Ishikawa (cell line): ENCODE results near the gene ADISSP.
A peak's percentile ranks its signal among the peaks of the same experiment; 100 is the strongest.

ENCODE experiments used
- CEBPB ChIP-seq: IDR thresholded peaks from 2 replicates; pipeline ENCODE4 v1.6.1; 2012
- CREB1 ChIP-seq: IDR thresholded peaks from 2 replicates; pipeline ENCODE4 v1.6.1; 2012; ENCODE audit warnings: low read depth
- EGR1 ChIP-seq: IDR thresholded peaks from 2 replicates; pipeline ENCODE4 v1.6.1; 2012
- EP300 ChIP-seq: IDR thresholded peaks from 2 replicates; pipeline ENCODE4 v1.6.1; 2012; ENCODE audit warnings: borderline replicate concordance
- FOXM1 ChIP-seq: IDR thresholded peaks from 2 replicates; pipeline ENCODE4 v1.6.1; 2012; ENCODE audit warnings: low read depth, borderline replicate concordance
- MAX ChIP-seq: IDR thresholded peaks from 2 replicates; pipeline ENCODE4 v1.6.1; 2012
- NFIC ChIP-seq: IDR thresholded peaks from 2 replicates; pipeline ENCODE4 v1.6.1; 2012
- RAD21 ChIP-seq: IDR thresholded peaks from 2 replicates; pipeline ENCODE4 v1.6.1; 2012; ENCODE audit warnings: low read depth
- TAF1 ChIP-seq: IDR thresholded peaks from 2 replicates; pipeline ENCODE4 v1.6.1; 2012; ENCODE audit warnings: low read depth, mild to moderate bottlenecking
- TCF12 ChIP-seq: IDR thresholded peaks from 2 replicates; pipeline ENCODE4 v1.6.1; 2012; ENCODE audit warnings: low read depth
- TEAD4 ChIP-seq: IDR thresholded peaks from 2 replicates; pipeline ENCODE4 v1.6.1; 2012
- YY1 ChIP-seq: IDR thresholded peaks from 2 replicates; pipeline ENCODE4 v1.6.1; 2012; ENCODE audit warnings: low read depth
- ZBTB7A ChIP-seq: IDR thresholded peaks from 2 replicates; pipeline ENCODE4 v1.6.1; 2012; ENCODE audit warnings: low read depth
- TF ChIP-seq, protein P1 (sequence below): IDR thresholded peaks from 2 replicates; pipeline ENCODE4 v1.6.1; 2012
- TF ChIP-seq, protein P2 (sequence below): IDR thresholded peaks from 2 replicates; pipeline ENCODE4 v1.6.1; 2012; ENCODE audit warnings: low read depth, mild to moderate bottlenecking

The ADISSP gene

DNA sequence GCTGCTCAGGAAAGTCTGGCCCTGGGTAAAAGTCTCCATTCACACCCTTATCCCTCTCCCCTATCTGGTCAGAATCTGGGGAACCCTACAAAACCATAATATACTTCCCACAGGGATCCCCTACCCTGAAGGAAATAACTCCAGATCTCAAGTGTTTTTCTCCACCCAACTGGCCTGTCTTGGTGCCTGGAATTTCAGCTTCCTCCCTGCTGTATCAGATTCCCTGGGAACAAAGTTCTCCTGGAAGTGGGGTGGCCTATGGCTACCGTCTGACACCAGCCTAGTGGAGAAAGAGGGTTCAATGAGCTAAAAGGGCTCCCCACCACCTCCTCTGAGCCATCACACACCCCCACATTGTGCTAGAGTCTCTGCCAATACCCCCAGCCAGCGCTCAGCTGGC lies 20.1 kb downstream of the ADISSP start:
- no peak for TF ChIP-seq EP300

GRCh38 chr20:3745686-3746173 lies 21.8 kb downstream of the ADISSP start:
- TF ChIP-seq NFIC (no peak), TEAD4 (no peak), CEBPB (no peak), EP300 (no peak), CREB1 (no peak), EGR1 (no peak), TCF12 (no peak)

DNA sequence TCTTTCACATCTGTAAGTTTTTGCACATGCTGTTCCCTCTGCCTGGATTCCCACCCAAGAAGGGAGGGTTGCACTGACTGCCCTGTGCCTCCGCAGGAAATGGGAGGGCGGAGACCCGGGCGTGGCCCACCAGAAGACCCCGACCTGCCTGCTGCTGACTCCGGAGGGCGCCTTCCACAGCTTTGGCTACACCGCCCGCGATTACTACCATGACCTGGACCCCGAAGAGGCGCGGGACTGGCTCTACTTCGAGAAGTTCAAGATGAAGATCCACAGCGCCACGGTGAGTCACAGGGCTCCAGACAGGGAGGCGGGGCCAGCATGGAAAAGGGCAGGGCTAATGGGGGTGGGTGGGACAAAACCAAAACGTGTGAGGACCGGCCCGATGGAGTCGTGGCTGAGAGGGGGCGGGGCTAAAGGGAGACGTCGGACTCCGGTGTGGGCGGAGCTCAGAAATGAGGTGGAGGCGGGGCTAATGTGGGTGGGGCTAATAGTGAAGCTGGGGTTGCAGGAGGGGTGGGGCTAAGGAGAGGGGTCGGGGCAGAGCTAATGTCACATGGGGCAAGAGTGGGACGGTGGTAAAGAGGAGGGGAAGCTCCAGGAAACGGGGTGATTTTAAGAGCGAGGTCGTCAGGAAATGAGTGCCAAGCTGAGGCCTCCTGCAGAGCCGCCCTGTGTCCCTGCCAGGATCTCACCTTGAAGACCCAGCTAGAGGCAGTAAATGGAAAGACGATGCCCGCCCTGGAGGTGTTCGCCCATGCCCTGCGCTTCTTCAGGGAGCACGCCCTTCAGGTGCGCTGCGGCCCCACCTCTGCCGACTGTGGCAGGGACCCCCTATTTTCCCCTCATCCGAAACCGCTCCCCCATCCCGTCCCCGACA lies 22.5 kb downstream of the ADISSP start:
- TF ChIP-seq CREB1: no peak
- TF ChIP-seq, protein P1, sequence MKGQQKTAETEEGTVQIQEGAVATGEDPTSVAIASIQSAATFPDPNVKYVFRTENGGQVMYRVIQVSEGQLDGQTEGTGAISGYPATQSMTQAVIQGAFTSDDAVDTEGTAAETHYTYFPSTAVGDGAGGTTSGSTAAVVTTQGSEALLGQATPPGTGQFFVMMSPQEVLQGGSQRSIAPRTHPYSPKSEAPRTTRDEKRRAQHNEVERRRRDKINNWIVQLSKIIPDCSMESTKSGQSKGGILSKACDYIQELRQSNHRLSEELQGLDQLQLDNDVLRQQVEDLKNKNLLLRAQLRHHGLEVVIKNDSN: peak; percentile 66
- TF ChIP-seq ZBTB7A: peak; percentile 23
- TF ChIP-seq FOXM1: no peak
- TF ChIP-seq YY1: 0 out of 2 replicates have a peak, but pooled peaks have one; percentile 16
- TF ChIP-seq TCF12: no peak
- peak; percentile 50; the same call in 1 of the 2 replicates for TF ChIP-seq MAX
- 0 out of 2 replicates have a peak, but pooled peaks have one; percentile 17 for TF ChIP-seq RAD21
- TF ChIP-seq TAF1: no peak; the same call in 1 of the 2 replicates

- TF ChIP-seq RAD21: no peak
- no peak for TF ChIP-seq TAF1
- TF ChIP-seq, protein P1: no peak
Measured at GRCh38 chr20:3744037-3744436, 23.5 kb downstream of the ADISSP start.

DNA sequence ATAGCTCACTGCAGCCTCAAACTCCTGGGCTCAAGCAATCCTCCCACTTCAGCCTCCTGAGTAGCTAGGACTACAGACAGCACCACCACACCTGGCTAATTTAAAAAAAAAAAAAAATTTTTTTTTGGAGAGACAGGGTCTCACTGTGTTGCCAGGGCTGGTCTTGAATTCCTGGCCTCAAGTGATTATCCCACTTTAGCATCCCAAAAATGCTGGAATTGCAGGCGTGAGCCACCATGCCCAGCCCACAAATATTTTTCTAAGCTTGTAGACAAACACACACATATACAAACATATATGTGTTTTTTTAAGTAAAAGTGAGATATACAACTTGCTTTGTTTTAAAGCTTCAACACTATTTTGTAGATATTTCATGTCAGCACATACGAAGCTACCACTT lies 24.3 kb downstream of the ADISSP start:
- TF ChIP-seq TCF12 (no peak), ZBTB7A (no peak), TEAD4 (no peak), YY1 (no peak), TAF1 (no peak), RAD21 (no peak), EP300 (no peak), CEBPB (no peak), MAX (no peak), EGR1 (no peak), NFIC (no peak), CREB1 (no peak), FOXM1 (no peak)
- TF ChIP-seq, protein P2, sequence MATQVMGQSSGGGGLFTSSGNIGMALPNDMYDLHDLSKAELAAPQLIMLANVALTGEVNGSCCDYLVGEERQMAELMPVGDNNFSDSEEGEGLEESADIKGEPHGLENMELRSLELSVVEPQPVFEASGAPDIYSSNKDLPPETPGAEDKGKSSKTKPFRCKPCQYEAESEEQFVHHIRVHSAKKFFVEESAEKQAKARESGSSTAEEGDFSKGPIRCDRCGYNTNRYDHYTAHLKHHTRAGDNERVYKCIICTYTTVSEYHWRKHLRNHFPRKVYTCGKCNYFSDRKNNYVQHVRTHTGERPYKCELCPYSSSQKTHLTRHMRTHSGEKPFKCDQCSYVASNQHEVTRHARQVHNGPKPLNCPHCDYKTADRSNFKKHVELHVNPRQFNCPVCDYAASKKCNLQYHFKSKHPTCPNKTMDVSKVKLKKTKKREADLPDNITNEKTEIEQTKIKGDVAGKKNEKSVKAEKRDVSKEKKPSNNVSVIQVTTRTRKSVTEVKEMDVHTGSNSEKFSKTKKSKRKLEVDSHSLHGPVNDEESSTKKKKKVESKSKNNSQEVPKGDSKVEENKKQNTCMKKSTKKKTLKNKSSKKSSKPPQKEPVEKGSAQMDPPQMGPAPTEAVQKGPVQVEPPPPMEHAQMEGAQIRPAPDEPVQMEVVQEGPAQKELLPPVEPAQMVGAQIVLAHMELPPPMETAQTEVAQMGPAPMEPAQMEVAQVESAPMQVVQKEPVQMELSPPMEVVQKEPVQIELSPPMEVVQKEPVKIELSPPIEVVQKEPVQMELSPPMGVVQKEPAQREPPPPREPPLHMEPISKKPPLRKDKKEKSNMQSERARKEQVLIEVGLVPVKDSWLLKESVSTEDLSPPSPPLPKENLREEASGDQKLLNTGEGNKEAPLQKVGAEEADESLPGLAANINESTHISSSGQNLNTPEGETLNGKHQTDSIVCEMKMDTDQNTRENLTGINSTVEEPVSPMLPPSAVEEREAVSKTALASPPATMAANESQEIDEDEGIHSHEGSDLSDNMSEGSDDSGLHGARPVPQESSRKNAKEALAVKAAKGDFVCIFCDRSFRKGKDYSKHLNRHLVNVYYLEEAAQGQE: no peak
- TF ChIP-seq, protein P1: no peak

- no peak for TF ChIP-seq ZBTB7A
- no peak for TF ChIP-seq MAX
- TF ChIP-seq NFIC: no peak
- TF ChIP-seq TAF1: no peak
- no peak for TF ChIP-seq TCF12
- TF ChIP-seq CEBPB: no peak
- TF ChIP-seq RAD21: no peak
- TF ChIP-seq, protein P1: no peak
- TF ChIP-seq TEAD4: no peak
- no peak for TF ChIP-seq EGR1
- no peak for TF ChIP-seq CREB1
- no peak for TF ChIP-seq YY1
- TF ChIP-seq FOXM1: no peak
- no peak for TF ChIP-seq EP300
- TF ChIP-seq, protein P2: no peak
Measured at GRCh38 chr20:3741836-3742458, 25.6 kb downstream of the ADISSP start.
